GM12801 (cell line): ENCODE data around the gene RXFP3.

Source experiments
- TF ChIP-seq, protein P1 (sequence below): IDR thresholded peaks from one replicate; pipeline ENCODE4 v1.5.1; 2011; ENCODE audit warnings: control low read depth; ENCODE audit not compliant: insufficient read length; ENCODE audit errors: extremely low read depth

Gene RXFP3

DNA sequence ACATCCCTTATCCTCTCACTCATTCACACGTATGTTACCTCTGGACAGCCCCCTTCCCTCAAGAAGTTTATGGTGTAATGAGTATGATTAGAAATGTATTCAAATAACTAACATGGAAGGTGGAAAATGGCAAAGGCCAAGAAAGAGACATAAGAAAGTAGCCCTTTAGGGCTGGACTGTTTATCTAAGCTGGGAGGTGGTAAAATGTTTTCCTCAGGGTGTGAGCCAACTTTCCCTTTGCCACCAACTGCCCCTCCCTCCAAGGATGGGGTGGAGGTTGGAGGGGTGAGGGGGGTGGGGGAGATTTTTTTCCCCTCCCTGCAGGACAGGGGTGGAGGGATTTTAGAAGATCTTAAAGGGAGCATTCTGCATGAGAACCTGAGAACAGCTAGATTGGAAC, 40.1 kb downstream of the RXFP3 start:
- TF ChIP-seq, protein P1, sequence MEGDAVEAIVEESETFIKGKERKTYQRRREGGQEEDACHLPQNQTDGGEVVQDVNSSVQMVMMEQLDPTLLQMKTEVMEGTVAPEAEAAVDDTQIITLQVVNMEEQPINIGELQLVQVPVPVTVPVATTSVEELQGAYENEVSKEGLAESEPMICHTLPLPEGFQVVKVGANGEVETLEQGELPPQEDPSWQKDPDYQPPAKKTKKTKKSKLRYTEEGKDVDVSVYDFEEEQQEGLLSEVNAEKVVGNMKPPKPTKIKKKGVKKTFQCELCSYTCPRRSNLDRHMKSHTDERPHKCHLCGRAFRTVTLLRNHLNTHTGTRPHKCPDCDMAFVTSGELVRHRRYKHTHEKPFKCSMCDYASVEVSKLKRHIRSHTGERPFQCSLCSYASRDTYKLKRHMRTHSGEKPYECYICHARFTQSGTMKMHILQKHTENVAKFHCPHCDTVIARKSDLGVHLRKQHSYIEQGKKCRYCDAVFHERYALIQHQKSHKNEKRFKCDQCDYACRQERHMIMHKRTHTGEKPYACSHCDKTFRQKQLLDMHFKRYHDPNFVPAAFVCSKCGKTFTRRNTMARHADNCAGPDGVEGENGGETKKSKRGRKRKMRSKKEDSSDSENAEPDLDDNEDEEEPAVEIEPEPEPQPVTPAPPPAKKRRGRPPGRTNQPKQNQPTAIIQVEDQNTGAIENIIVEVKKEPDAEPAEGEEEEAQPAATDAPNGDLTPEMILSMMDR = no peak

DNA sequence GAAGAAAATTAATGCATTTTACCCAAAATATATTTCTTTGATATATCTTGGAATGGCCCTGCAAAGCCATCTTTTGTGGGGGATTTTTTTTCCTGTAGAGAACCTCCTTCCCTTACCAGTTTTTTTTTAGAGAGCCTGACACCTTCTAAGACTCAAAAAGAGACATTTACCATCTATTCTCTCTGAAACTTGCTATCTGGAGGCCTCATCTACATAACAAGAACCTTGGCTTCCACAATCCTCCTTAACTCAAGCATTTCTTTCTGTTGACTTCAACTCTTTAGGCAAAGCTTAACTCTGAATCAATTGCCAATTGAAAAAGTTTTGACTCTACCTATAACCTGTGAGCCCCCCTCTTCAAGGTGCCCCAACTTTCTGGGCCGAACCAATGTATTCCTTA, 42.1 kb downstream of the RXFP3 start:
- TF ChIP-seq, protein P1 = no peak

DNA sequence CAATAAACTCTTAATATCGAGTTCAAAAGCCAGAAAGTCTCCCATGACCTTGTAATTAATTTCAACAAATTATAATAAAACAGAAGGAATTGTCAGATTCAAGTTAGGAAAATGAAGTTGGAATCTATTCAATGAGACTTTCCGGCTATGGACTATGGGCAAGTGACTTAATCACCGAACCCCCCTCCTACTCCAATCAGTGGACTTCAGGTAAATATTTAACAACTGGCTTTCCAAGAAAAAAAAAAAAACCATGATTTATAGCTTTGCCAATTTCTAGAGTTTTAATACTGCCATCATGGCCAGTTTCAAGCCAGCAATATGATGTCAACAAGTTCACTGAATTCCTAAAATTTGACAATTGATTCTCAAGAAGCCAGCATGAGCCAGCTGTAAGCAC, 43.8 kb downstream of the RXFP3 start:
- TF ChIP-seq, protein P1 = no peak

DNA sequence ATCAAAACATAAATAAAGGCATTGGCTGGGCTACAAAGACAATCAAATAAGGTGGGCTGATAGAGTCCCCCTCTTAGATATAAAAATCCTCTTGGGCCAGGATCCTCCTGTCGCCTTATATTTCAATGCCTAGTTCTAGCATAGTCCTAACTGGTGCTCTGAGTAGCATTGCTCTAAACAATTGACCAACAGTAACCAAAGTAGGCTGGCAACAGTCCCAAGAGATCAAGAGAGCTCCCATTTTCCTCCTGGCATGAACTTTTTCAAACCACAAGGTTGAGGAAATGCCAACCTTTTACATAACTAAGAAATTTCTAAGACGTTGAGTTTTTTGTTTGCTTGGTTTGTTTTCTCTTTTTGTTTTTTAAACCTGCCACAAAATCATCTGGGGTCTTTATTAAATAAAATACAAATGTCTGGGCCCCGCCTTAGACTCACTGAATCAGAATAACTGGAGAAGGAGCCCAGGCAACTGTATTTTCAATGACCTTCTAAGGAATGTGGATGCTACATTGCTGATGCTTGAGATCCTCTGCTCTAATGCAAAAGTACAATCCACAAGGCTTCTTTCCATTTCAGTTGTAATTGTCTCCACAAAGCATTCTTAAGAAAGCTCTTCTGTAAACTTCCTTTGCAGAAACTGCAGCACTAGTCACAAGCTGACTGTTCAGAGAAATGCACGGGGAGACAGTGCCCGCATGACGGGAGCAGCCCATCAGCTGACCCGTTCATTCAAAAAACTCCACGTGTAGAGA, 45.4 kb downstream of the RXFP3 start:
- TF ChIP-seq, protein P1 = no peak

- TF ChIP-seq, protein P1 = no peak
These were observed 48.0 kb downstream of the RXFP3 start for GRCh38 chr5:33984178-33984577.

GRCh38 chr5:33984671-33985124, 48.5 kb downstream of the RXFP3 start, which contains the start of gene SLC45A2:
SLC45A2 (minus strand) TSS chr5:33984693; CDS start chr5:33984583, 110 bp downstream.
- TF ChIP-seq, protein P1 = no peak

DNA sequence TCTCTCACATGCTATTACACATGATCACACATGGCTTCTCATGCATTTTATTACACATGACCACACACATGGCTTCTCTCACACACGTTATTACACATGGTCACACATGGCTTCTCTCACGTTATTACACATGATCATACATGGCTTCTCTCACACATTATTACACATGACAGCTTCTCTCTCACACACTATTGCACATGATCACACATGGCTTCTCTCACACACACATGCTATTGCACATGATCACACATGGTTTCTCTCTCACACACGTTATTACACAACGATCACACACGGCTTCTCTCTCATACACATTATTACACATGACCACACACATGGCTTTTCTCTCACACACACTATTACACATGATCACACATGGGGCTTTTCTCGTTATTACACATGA, 49.3 kb downstream of the RXFP3 start:
- TF ChIP-seq, protein P1 = no peak
